M059J (cell line): ENCODE measurements around the gene MYL12B. TPM values are rescaled to one million over a fixed set of nuclear protein-coding genes. Genes with fewer than 3 reads are reported as not detected.
"Not testable (repeated sequence)": the region's sequence is repeated elsewhere in the genome, so short reads cannot be mapped to it uniquely, and the experiment has no call there.

Experiments
- DNase-seq: peaks from one replicate; pipeline ENCODE4 v3.0.0-alpha.2; 2012; ENCODE audit warnings: low read depth
- total RNA-seq: library from RNA; depleted of rRNA; stranded (reverse); fragments of >200 nt; shearing (Covaris generic); gene quantifications from 2 replicates; pipeline ENCODE4 v1.2.3, GENCODE V29; 2014

MYL12B gene
- total RNA-seq, 1 experiment from 2014 or later: 528 TPM

- DNase-seq: peak; percentile 60
Observed at GRCh38 chr18:3262234-3263131, 550 bp downstream of the MYL12B start.

GRCh38 chr18:3263132-3263700, 1.3 kb downstream of the MYL12B start:
- no peak for DNase-seq

GRCh38 chr18:3264362-3264761, 2.4 kb downstream of the MYL12B start:
- DNase-seq: peak; percentile 40

- peak; percentile 64 for DNase-seq
Observed at GRCh38 chr18:3265564-3266033, 3.7 kb downstream of the MYL12B start.

- no peak for DNase-seq
Observed at GRCh38 chr18:3266062-3266608, 4.2 kb downstream of the MYL12B start.

GRCh38 chr18:3268306-3268705, 6.4 kb downstream of the MYL12B start:
- no peak for DNase-seq

GRCh38 chr18:3269241-3269913, 7.4 kb downstream of the MYL12B start:
- no peak for DNase-seq

- DNase-seq: no peak
Observed at GRCh38 chr18:3269914-3270299, 8.0 kb downstream of the MYL12B start.

GRCh38 chr18:3273042-3273441, 11.1 kb downstream of the MYL12B start:
- no peak for DNase-seq

- not testable (repeated sequence) for DNase-seq
Observed at GRCh38 chr18:3277643-3278213, 15.8 kb downstream of the MYL12B start.

- no peak for DNase-seq
Observed at GRCh38 chr18:3279201-3280185, 17.6 kb downstream of the MYL12B start.

- peak; percentile 76 for DNase-seq
Observed at GRCh38 chr18:3281456-3282400, 19.8 kb downstream of the MYL12B start.

- no peak for DNase-seq
Observed at GRCh38 chr18:3283253-3283863, 21.4 kb downstream of the MYL12B start.

GRCh38 chr18:3283908-3284307, 22.0 kb downstream of the MYL12B start:
- DNase-seq: no peak

- DNase-seq: no peak
Observed at GRCh38 chr18:3284501-3284900, 22.6 kb downstream of the MYL12B start.

- no peak for DNase-seq
Observed at GRCh38 chr18:3286159-3286558, 24.2 kb downstream of the MYL12B start.

GRCh38 chr18:3293196-3293951, 31.4 kb downstream of the MYL12B start:
- DNase-seq: no peak

GRCh38 chr18:3294435-3295080, 32.6 kb downstream of the MYL12B start:
- DNase-seq: peak; percentile 60
